Gastrocnemius medialis (tissue), 4 donors: ENCODE results near the gene KIF4B. TPM values are rescaled to one million over a fixed set of nuclear protein-coding genes. Genes with fewer than 3 reads are reported as not detected.

Experiments used
- ATAC-seq, 2 donors: fragments of 150-250 bp; one replicate each; pipeline ENCODE4 v1.9.1; 2016
- DNase-seq, 2 donors: peaks; one replicate each; pipeline ENCODE4 v3.0.0-alpha.2; 2019
- H3K27ac ChIP-seq, 4 donors: fragments of 200-600 bp; sonication (generic); 1 replicate in 1 of 4; 2 replicates in 3 of 4; pipeline ENCODE4 v1.5.1; 2016 to 2018; ENCODE audit warnings: mild to moderate bottlenecking in 2 of 4, moderate library complexity in 1 of 4
- H3K27me3 ChIP-seq, 3 donors: fragments of 200-600 bp; sonication (generic) in 2 of 3; 1 replicate in 1 of 3; 2 replicates in 2 of 3; pipeline versions ENCODE4 v1.5.1 to v1.6.0; 2016 to 2019; ENCODE audit warnings: mild to moderate bottlenecking in 1 of 3, moderate library complexity in 1 of 3
- H3K36me3 ChIP-seq, 2 donors: fragments of 200-600 bp; sonication (generic) in 1 of 2; one replicate each; pipeline ENCODE4 v1.5.1; 2017 to 2018
- H3K4me1 ChIP-seq, 2 donors: fragments of 200-600 bp; sonication (generic) in 1 of 2; one replicate each; pipeline ENCODE4 v1.5.1; 2016 to 2017; ENCODE audit warnings: mild to moderate bottlenecking in 2 of 2
- H3K4me3 ChIP-seq, 4 donors: fragments of 200-600 bp; sonication (generic) in 3 of 4; 1 replicate in 1 of 4; 2 replicates in 3 of 4; pipeline ENCODE4 v1.5.1; 2016 to 2019; ENCODE audit warnings: mild to moderate bottlenecking in 2 of 4
- H3K9me3 ChIP-seq, 3 donors: fragments of 200-600 bp; sonication (generic) in 2 of 3; 1 replicate in 1 of 3; 2 replicates in 2 of 3; pipeline ENCODE4 v1.5.1; 2016 to 2019
- CTCF ChIP-seq, 5 experiments: fragments of 450-650 bp in 3 of 5; fragments of 200-600 bp in 2 of 5; sonication (generic) in 2 of 5; IDR thresholded peaks in 4 of 5; conservative IDR thresholded peaks in 1 of 5; 1 replicate in 4 of 5; 2 replicates in 1 of 5; pipeline ENCODE4 v1.5.1; 2016 to 2019; ENCODE audit warnings: antibody characterized with exemption in 5 of 5, mild to moderate bottlenecking in 3 of 5, moderate library complexity in 3 of 5
- POLR2A ChIP-seq, 2 donors: fragments of 450-650 bp; IDR thresholded peaks; one replicate each; pipeline ENCODE4 v1.6.1; 2017; ENCODE audit warnings: antibody characterized with exemption in 2 of 2, mild to moderate bottlenecking in 2 of 2, moderate library complexity in 2 of 2
- in situ Hi-C, 4 donors: fragments of 200-750 bp; cut with MboI; loops; one replicate each; pipeline versions ENCODE4 v1.15.0 to v1.8.0; 2017; ENCODE audit warnings: low sequenced_read_pairs in 4 of 4
- intact Hi-C: fragments of 100-400 bp; cut with DNase I; formaldehyde crosslinking; loops from one replicate; pipeline ENCODE4 v1.15.1; 2023; ENCODE audit warnings: low total_unique reads
- total RNA-seq, 4 donors: library from RNA; depleted of rRNA; stranded (reverse); fragments of >200 nt; gene quantifications; one replicate each; pipeline versions ENCODE4 v1.1.0 to v1.2.3, GENCODE V29; 2016

Gene KIF4B
- total RNA-seq, 4 donors from 2014 or later, result 0.10 to 0.16 TPM; not detected in 2

- intact Hi-C loops (no loop called here), in situ Hi-C loops (no loop called here)
- H3K9me3 ChIP-seq, result no peaks in the 10 kb centered on the region
- TF ChIP-seq POLR2A (IDR thresholded peaks at IDR 0.05) (no peak), CTCF (IDR thresholded peaks at IDR 0.05 in 4 of 5, conservative IDR thresholded peaks at IDR 0.05 in 1 of 5) (no peak)
- H3K4me1 ChIP-seq, result no peaks in the 10 kb centered on the region
- no peak for DNase-seq
- H3K4me3 ChIP-seq, result no peak overlapping the region
- H3K27me3 ChIP-seq, result no peaks in the 10 kb centered on the region
- no peaks in the 10 kb centered on the region for H3K36me3 ChIP-seq
- H3K27ac ChIP-seq, result no peak overlapping the region
- no peak for ATAC-seq
These were observed 27.6 kb downstream of the KIF4B start for GRCh38 chr5:155040984-155041653.

- intact Hi-C loops, result no loop called here
- DNase-seq (no peak), ATAC-seq (no peak)
- no peaks in the 10 kb centered on the region for H3K27me3 ChIP-seq
- no peaks in the 10 kb centered on the region for H3K36me3 ChIP-seq
- H3K9me3 ChIP-seq, result no peaks in the 10 kb centered on the region
- in situ Hi-C loops, result no loop called here
- no peaks in the 10 kb centered on the region for H3K4me1 ChIP-seq
- H3K4me3 ChIP-seq, result no peak overlapping the region
- H3K27ac ChIP-seq, result no peak overlapping the region
- TF ChIP-seq POLR2A (IDR thresholded peaks at IDR 0.05) (no peak), CTCF (IDR thresholded peaks at IDR 0.05 in 4 of 5, conservative IDR thresholded peaks at IDR 0.05 in 1 of 5) (no peak)
These were observed 31.0 kb downstream of the KIF4B start for GRCh38 chr5:155044591-155044990.

- Histone ChIP-seq H3K9me3 (no peaks in the 10 kb centered on the region), H3K36me3 (no peaks in the 10 kb centered on the region), H3K27ac (no peak overlapping the region), H3K4me3 (no peak overlapping the region), H3K27me3 (no peaks in the 10 kb centered on the region), H3K4me1 (no peaks in the 10 kb centered on the region)
- DNase-seq (no peak), ATAC-seq (no peak)
- in situ Hi-C loops, result no loop called here
- TF ChIP-seq POLR2A (IDR thresholded peaks at IDR 0.05) (no peak), CTCF (IDR thresholded peaks at IDR 0.05 in 4 of 5, conservative IDR thresholded peaks at IDR 0.05 in 1 of 5) (no peak)
- intact Hi-C loops, result no loop called here
These were observed 33.0 kb downstream of the KIF4B start for GRCh38 chr5:155046591-155046990.

GRCh38 chr5:155047818-155048217 lies 34.3 kb downstream of the KIF4B start:
- ATAC-seq, result no peak
- no peaks in the 10 kb centered on the region for H3K9me3 ChIP-seq
- in situ Hi-C loops (no loop called here), intact Hi-C loops (no loop called here)
- no peaks in the 10 kb centered on the region for H3K4me1 ChIP-seq
- no peak overlapping the region for H3K27ac ChIP-seq
- no peaks in the 10 kb centered on the region for H3K36me3 ChIP-seq
- no peak for DNase-seq
- H3K27me3 ChIP-seq, result no peaks in the 10 kb centered on the region
- TF ChIP-seq POLR2A (IDR thresholded peaks at IDR 0.05) (no peak), CTCF (IDR thresholded peaks at IDR 0.05 in 4 of 5, conservative IDR thresholded peaks at IDR 0.05 in 1 of 5) (no peak)
- H3K4me3 ChIP-seq, result no peak overlapping the region
